ENCODE data around the gene ZSWIM7.
"Not testable (repeated sequence)": the region's sequence is repeated elsewhere in the genome, so short reads cannot be mapped to it uniquely, and the experiment has no call there.

ZSWIM7 gene

DNA sequence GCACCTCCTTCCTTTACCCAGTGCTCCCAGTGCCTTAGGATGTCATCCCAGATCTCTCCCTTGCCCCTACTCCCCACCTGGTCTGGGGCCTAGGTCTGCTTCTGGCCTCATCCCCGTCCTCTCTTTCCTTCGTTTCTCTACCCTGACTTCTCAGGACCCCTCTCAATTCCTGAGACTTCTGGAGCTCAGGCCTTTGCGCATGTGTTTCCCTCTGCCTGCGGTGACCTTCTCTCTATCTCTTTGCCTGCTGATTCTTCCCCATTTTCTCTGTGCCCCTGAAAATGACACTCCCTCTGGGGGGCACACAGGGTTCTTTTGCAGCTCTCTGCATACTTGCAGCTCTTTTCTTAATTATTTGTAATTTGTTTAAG is 41.0 kb downstream of the ZSWIM7 start:
- DNase-seq (ENCODE audit: extremely low read depth in 1 of 2, low read depth in 1 of 2), result no peak

GRCh38 chr17:15957608-15958307 is 41.7 kb downstream of the ZSWIM7 start:
- no peak for DNase-seq (ENCODE audit: extremely low read depth in 1 of 2, low read depth in 1 of 2)

DNA sequence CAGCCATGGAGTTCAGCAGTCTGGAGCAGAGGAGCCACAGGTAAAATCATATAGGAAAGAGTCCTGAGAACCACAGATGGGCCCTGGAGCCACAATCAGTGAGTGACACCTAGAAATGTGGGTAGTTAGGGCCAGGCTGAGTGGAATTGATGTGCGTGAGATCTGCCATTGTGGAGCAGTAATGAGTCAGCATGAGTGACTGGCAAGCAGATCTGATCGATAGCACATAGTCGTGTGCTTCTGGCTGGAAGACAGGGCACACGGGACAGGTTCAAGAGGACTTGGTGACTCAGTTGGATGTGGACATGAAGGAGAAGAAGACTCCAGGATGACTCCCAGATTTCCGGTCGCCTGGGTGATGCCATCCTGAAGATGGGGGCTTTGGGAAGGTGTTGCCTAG is 42.3 kb downstream of the ZSWIM7 start:
- DNase-seq (ENCODE audit: extremely low read depth in 1 of 2, low read depth in 1 of 2), result peak in 1 of 2 donors; percentile 55

- no peak for DNase-seq (ENCODE audit: extremely low read depth in 1 of 2, low read depth in 1 of 2)
Observed at GRCh38 chr17:15955793-15956541, 43.5 kb downstream of the ZSWIM7 start.

- no peak for DNase-seq (ENCODE audit: extremely low read depth in 1 of 2, low read depth in 1 of 2)
Observed at GRCh38 chr17:15954222-15954621, 45.3 kb downstream of the ZSWIM7 start.

GRCh38 chr17:15952916-15953790 is 46.4 kb downstream of the ZSWIM7 start:
- DNase-seq (ENCODE audit: extremely low read depth in 1 of 2, low read depth in 1 of 2), result no peak

GRCh38 chr17:15952048-15952532 is 47.4 kb downstream of the ZSWIM7 start:
- DNase-seq (ENCODE audit: extremely low read depth in 1 of 2, low read depth in 1 of 2), result no peak

- no peak for DNase-seq (ENCODE audit: extremely low read depth in 1 of 2, low read depth in 1 of 2)
Observed at GRCh38 chr17:15951368-15952047, 48.0 kb downstream of the ZSWIM7 start.

GRCh38 chr17:15947976-15948752 is 51.3 kb downstream of the ZSWIM7 start:
- no peak for DNase-seq (ENCODE audit: extremely low read depth in 1 of 2, low read depth in 1 of 2)

- DNase-seq (ENCODE audit: extremely low read depth in 1 of 2, low read depth in 1 of 2), result no peak
Observed at GRCh38 chr17:15947271-15947670, 52.2 kb downstream of the ZSWIM7 start.

DNA sequence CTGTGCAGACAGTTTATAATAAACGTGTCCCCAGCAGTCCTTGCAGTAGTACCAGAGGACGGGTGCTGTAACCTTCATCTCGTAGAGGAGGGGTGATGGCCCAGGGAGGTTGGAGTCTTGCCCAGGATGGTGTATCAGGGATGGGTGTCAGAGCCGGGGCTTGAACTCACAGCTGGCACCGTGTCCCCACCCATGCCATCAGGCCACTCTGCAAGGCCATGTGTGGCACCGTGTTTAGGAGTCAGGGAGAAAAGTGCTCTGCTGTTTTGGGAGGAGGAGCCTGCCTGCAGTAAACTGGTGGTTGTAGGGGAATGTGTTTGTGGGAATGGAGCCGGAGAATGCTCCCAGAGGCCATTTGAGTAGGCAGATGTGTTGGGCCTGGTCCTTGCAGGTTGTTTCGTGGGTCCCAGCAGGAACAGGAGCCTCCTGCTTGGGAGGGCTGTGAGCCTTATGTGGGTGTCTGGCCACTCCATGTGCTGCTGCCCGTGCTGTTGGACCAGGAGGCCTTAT is 52.8 kb downstream of the ZSWIM7 start:
- no peak for DNase-seq (ENCODE audit: extremely low read depth in 1 of 2, low read depth in 1 of 2)

- no peak for DNase-seq (ENCODE audit: extremely low read depth in 1 of 2, low read depth in 1 of 2)
Observed at GRCh38 chr17:15945527-15946191, 53.8 kb downstream of the ZSWIM7 start.

DNA sequence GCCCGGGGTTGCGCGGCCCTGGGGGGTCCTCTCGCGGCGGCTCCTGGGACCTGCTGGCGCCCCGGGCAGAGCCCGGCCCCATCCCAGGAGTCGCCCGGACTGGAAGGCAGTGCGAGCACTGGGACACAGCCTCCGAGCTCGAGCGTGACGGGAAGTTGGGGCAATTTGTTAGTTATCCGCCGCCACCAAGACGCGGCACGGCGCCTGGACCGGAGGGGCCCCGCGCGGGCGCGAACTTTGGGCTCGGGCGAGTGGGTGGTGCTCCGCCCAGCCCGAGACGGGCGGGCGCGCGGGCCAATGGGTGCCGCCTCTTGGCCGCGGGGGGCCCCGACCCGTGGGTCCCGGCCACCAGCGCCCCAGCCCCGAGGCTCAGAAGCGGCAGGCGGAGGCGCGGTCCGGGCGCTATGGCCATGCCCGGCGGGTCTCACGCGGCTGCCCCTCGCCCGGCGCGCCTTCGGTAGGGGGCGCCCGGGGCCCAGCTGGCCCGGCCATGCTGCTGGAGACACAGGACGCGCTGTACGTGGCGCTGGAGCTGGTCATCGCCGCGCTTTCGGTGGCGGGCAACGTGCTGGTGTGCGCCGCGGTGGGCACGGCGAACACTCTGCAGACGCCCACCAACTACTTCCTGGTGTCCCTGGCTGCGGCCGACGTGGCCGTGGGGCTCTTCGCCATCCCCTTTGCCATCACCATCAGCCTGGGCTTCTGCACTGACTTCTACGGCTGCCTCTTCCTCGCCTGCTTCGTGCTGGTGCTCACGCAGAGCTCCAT is 54.6 kb downstream of the ZSWIM7 start, which contains the start of gene ADORA2B:
ADORA2B (plus strand) TSS at position 372 of the 768 bp plus-strand sequence; CDS start at position 491, 119 bp downstream.
- DNase-seq (ENCODE audit: extremely low read depth in 1 of 2, low read depth in 1 of 2), result peak in 1 of 2 donors; percentile 15

GRCh38 chr17:15943971-15944758 is 55.3 kb downstream of the ZSWIM7 start:
- no peak for DNase-seq (ENCODE audit: extremely low read depth in 1 of 2, low read depth in 1 of 2)

DNA sequence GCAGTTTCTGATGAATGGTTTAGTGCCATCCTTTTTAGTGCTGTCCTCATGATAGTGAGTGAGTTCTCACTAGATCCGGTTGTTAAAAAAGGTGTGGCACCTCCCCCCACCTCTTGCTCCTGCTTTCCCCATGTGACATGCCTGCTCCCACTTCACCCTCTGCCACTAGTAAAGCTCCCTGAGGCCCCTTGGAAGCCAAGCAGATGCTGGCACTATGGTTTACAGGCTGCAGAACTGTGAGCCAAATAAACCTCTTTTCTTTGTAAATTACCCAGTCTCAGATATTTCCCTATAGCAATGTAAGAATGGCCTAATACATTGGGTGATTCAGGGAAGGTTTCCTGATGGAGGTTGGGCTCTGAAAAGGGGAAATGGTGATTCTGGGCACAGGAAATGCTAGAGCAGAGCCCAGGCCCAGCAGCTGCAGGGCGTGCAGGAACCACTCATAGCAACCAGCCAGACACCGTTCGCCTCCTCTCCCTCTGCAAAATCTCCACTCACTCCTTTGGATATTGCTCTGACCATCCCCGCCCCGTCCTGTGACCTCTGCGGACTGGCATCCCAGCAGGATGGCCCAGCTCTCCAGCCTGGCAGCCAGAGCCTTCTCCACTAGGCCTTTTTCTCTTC is 57.2 kb downstream of the ZSWIM7 start:
- DNase-seq (ENCODE audit: extremely low read depth in 1 of 2, low read depth in 1 of 2), result no peak

DNA sequence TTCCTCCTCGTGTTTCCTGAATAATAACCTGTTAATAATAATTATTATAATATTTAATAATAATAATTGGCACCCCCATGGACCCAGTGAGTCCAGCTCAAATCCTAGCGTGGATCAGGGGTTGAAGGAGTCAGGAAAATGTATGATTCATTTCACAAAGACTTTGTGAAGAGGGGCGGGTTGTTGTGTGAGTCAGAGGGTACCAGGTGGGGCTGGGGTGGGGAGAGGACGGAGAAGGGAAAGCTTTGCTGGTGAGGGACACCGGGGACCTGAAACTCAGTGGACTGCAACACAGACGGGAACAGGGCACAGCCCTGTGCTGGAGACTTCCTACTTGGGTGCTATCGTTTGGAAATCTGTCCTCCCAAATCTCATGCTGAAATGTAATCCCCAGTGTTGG is 57.7 kb downstream of the ZSWIM7 start:
- no peak for DNase-seq (ENCODE audit: extremely low read depth in 1 of 2, low read depth in 1 of 2)

DNA sequence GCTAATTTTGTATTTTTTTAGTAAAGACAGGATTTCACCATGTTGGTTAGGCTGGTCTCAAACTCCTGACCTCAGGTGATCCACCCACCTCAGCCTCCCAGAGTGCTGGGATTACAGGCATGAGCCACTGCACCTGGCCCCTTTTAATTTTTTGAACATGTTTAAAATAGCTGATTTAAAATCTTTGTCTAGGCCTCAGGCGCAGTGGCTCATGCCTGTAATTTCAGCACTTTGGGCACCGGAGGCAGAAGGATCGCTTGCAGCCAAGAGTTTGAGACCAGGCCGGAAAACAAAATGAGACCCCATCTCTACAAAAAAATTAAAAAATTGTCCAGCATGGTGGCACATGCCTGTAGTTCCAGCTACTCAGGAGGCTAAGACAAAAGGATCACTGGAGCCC is 63.0 kb downstream of the ZSWIM7 start:
- not testable (repeated sequence) for DNase-seq (ENCODE audit: extremely low read depth in 1 of 2, low read depth in 1 of 2)
